Vagina (tissue), 2 donors: ENCODE data around the gene MTIF3.

ENCODE experiments used
- CTCF ChIP-seq, 3 experiments: fragments of 450-650 bp in 2 of 3; fragments of 200-600 bp in 1 of 3; sonication (generic) in 1 of 3; IDR thresholded peaks; one replicate each; pipeline ENCODE4 v1.5.1; 2017 to 2019; ENCODE audit warnings: antibody characterized with exemption in 3 of 3, mild to moderate bottlenecking in 2 of 3, moderate library complexity in 2 of 3
- POLR2A ChIP-seq, 2 donors: fragments of 450-650 bp; IDR thresholded peaks; one replicate each; pipeline ENCODE4 v1.6.1; 2017; ENCODE audit warnings: antibody characterized with exemption in 2 of 2, mild to moderate bottlenecking in 2 of 2, moderate library complexity in 2 of 2
- POLR2AphosphoS5 ChIP-seq, 2 donors: sonication (generic); formaldehyde crosslinking; IDR thresholded peaks; one replicate each; pipeline ENCODE4 v1.9.0; 2017; ENCODE audit warnings: antibody characterized with exemption in 2 of 2, mild to moderate bottlenecking in 2 of 2, low read depth in 1 of 2; ENCODE audit not compliant: insufficient read depth in 1 of 2

- TF ChIP-seq POLR2AphosphoS5 (IDR thresholded peaks at IDR 0.05; ENCODE audit: insufficient read depth in 1 of 2, low read depth in 1 of 2) = peak; percentile 16 to 77
- TF ChIP-seq CTCF (IDR thresholded peaks at IDR 0.05) = no peak
- TF ChIP-seq POLR2A (IDR thresholded peaks at IDR 0.05) = peak; percentile 29 to 71
These were observed 25.9 kb downstream of the MTIF3 start, which contains the start of gene GTF3A for GRCh38 chr13:27424246-27425157.
